CD14-positive monocyte (primary cell): ENCODE measurements around the gene TEX261. TPM values are rescaled to one million over a fixed set of nuclear protein-coding genes. Genes with fewer than 3 reads are reported as not detected.
"Not testable (repeated sequence)": the region's sequence is repeated elsewhere in the genome, so short reads cannot be mapped to it uniquely, and the experiment has no call there.

Experiments used
- DNase-seq, 3 donors: peaks; one replicate each; pipeline ENCODE4 v3.0.0-alpha.2; 2011 to 2022
- H2AFZ ChIP-seq: 2 replicates; pipeline ENCODE4 v1.6.0; 2012; ENCODE audit warnings: mild to moderate bottlenecking, low read depth, low read length, inconsistent platforms; ENCODE audit not compliant: insufficient read depth, poor library complexity, severe bottlenecking
- H3K27ac ChIP-seq, 2 donors: 1 replicate in 1 of 2; 2 replicates in 1 of 2; pipeline ENCODE4 v1.5.1; 2012 to 2013; ENCODE audit warnings: low read length in 2 of 2, control low read depth in 1 of 2, inconsistent platforms in 1 of 2, low read depth in 1 of 2, mild to moderate bottlenecking in 1 of 2
- H3K27me3 ChIP-seq, 2 donors: one replicate each; pipeline versions ENCODE4 v1.6.0 to v1.6.1; 2011 to 2013; ENCODE audit warnings: low read length in 2 of 2; ENCODE audit not compliant: control insufficient read depth in 2 of 2, insufficient read depth in 2 of 2
- H3K36me3 ChIP-seq, 2 donors: replicated peaks in 1 of 2; 1 replicate in 1 of 2; 2 replicates in 1 of 2; pipeline versions ENCODE4 v1.5.1 to v1.6.1; 2012 to 2013; ENCODE audit warnings: low read length in 2 of 2, control low read depth in 1 of 2, inconsistent platforms in 1 of 2, mild to moderate bottlenecking in 1 of 2; ENCODE audit not compliant: insufficient read depth in 2 of 2, control insufficient read depth in 1 of 2
- H3K4me1 ChIP-seq, 2 donors: 1 replicate in 1 of 2; 2 replicates in 1 of 2; pipeline versions ENCODE4 v1.5.1 to v1.6.1; 2012 to 2013; ENCODE audit warnings: low read length in 2 of 2, control low read depth in 1 of 2, inconsistent platforms in 1 of 2, mild to moderate bottlenecking in 1 of 2, moderate library complexity in 1 of 2; ENCODE audit not compliant: insufficient read depth in 2 of 2, control insufficient read depth in 1 of 2
- H3K4me2 ChIP-seq: replicated peaks from 2 replicates; pipeline ENCODE3; 2012; ENCODE audit warnings: low read length, moderate library complexity, mild to moderate bottlenecking; ENCODE audit not compliant: poor library complexity, severe bottlenecking; ENCODE audit errors: extremely low read depth
- H3K4me3 ChIP-seq, 3 experiments: fragments of 200-600 bp in 1 of 3; sonication (generic) in 1 of 3; replicated peaks in 1 of 3; 1 replicate in 2 of 3; 2 replicates in 1 of 3; pipeline ENCODE4 v1.5.1; 2011 to 2013; ENCODE audit warnings: low read length in 3 of 3, mild to moderate bottlenecking in 3 of 3, control low read depth in 2 of 3, low read depth in 2 of 3, inconsistent platforms in 1 of 3, moderate library complexity in 1 of 3
- H3K79me2 ChIP-seq: 2 replicates; pipeline ENCODE4 v1.6.0; 2012; ENCODE audit warnings: mild to moderate bottlenecking, control low read depth, inconsistent platforms, low read length, moderate library complexity; ENCODE audit not compliant: insufficient read depth
- H3K9ac ChIP-seq: 2 replicates; pipeline ENCODE4 v1.6.0; 2017; ENCODE audit warnings: low read length, mild to moderate bottlenecking; ENCODE audit not compliant: insufficient read depth, poor library complexity, severe bottlenecking
- H3K9me3 ChIP-seq, 2 donors: replicated peaks in 1 of 2; 1 replicate in 1 of 2; 2 replicates in 1 of 2; pipeline versions ENCODE4 v1.5.1 to v1.6.1; 2012 to 2013; ENCODE audit warnings: low read length in 2 of 2, control low read depth in 1 of 2; ENCODE audit not compliant: control insufficient read depth in 1 of 2, insufficient read depth in 1 of 2
- H4K20me1 ChIP-seq: 2 replicates; pipeline ENCODE4 v1.6.0; 2012; ENCODE audit warnings: mild to moderate bottlenecking, low read length, control low read depth, moderate library complexity; ENCODE audit not compliant: insufficient read depth
- H3K27ac Mint-ChIP-seq, 7 donors: one replicate each; pipeline ENCODE4 v1.8.0; 2020; ENCODE audit warnings: mild to moderate bottlenecking in 7 of 7, mixed read lengths in 7 of 7, moderate library complexity in 6 of 7, inconsistent platforms in 2 of 7
- H3K27me3 Mint-ChIP-seq, 3 donors: one replicate each; pipeline ENCODE4 v1.8.0; 2021 to 2022; ENCODE audit warnings: low read depth in 3 of 3, mild to moderate bottlenecking in 3 of 3, mixed read lengths in 3 of 3, moderate library complexity in 3 of 3, inconsistent platforms in 1 of 3
- H3K36me3 Mint-ChIP-seq, 2 donors: one replicate each; pipeline ENCODE4 v1.8.0; 2020; ENCODE audit warnings: mixed read lengths in 2 of 2, inconsistent platforms in 1 of 2, mild to moderate bottlenecking in 1 of 2
- H3K4me1 Mint-ChIP-seq: one replicate; pipeline ENCODE4 v1.8.0; 2020; ENCODE audit warnings: mild to moderate bottlenecking, mixed read lengths
- H3K4me3 Mint-ChIP-seq, 2 donors: one replicate each; pipeline ENCODE4 v1.8.0; 2020; ENCODE audit warnings: mild to moderate bottlenecking in 2 of 2, mixed read lengths in 2 of 2, moderate library complexity in 1 of 2
- H3K9me3 Mint-ChIP-seq, 7 donors: one replicate each; pipeline ENCODE4 v1.8.0; 2020 to 2022; ENCODE audit warnings: mixed read lengths in 7 of 7, mild to moderate bottlenecking in 6 of 7, moderate library complexity in 6 of 7, inconsistent platforms in 2 of 7
- CTCF ChIP-seq: fragments of 200-600 bp; IDR thresholded peaks from one replicate; pipeline ENCODE4 v1.8.0; 2022; ENCODE audit warnings: antibody characterized with exemption, mild to moderate bottlenecking
- WGBS: methylation state at CpG from one replicate; pipeline ENCODE4 v1.1.5; 2013; ENCODE audit warnings: missing lambda C conversion rate; ENCODE audit not compliant: insufficient coverage; 5-methylcytosine and 5-hydroxymethylcytosine counted together
- intact Hi-C, 2 donors: fragments of 100-400 bp; cut with micrococcal nuclease; formaldehyde crosslinking; loops; one replicate each; pipeline versions ENCODE4 v1.15.0 to v1.15.1; 2023
- polyA plus RNA-seq, 3 donors: library from polyadenylated mRNA; depleted of rRNA in 1 of 3; unstranded in 2 of 3; stranded (reverse) in 1 of 3; fragments of 300-500 nt in 2 of 3; fragments of >200 nt in 1 of 3; fragmentation: Illumina TruSeq in 2 of 3; gene quantifications; 1 replicate in 2 of 3; 2 replicates in 1 of 3; pipeline ENCODE4 v1.2.3, GENCODE V29; 2012 to 2021

The TEX261 gene
- polyA plus RNA-seq, 3 donors = 20.1 to 32.2 (median 30.6) TPM

- Mint-ChIP-seq H3K4me1 (peaks cover 28% of the 10 kb centered on the region), H3K36me3 (no peaks in the 10 kb centered on the region), H3K4me3 (no peak overlapping the region), H3K27me3 (peaks cover 0 to 2% (median 1%) of the 10 kb centered on the region in 3 donors), H3K9me3 (no peaks in the 10 kb centered on the region), H3K27ac (peak overlapping the region in 2 of 7 donors; percentile 48 to 76)
- Histone ChIP-seq H3K4me1 (peaks cover 23 to 33% of the 10 kb centered on the region in 2 donors), H3K9ac (no peak overlapping the region), H3K9me3 (no peaks in the 10 kb centered on the region), H4K20me1 (no peaks in the 10 kb centered on the region), H3K79me2 (peaks cover 7% of the 10 kb centered on the region), H3K4me2 (no peak overlapping the region), H3K27ac (no peak overlapping the region), H3K27me3 (no peaks in the 10 kb centered on the region), H3K4me3 (no peak overlapping the region), H3K36me3 (no peaks in the 10 kb centered on the region), H2AFZ (peak overlapping the region; percentile 14)
- intact Hi-C loops = no loop called here
- 40% methylated on average over 2 of the region's 2 CpGs for WGBS
- no peak for DNase-seq
- no peak for TF ChIP-seq CTCF
These were observed 4.7 kb upstream of the TEX261 start for GRCh38 chr2:70999362-70999761.

- intact Hi-C loops, H3K9me3 ChIP-seq, H4K20me1 ChIP-seq, H2AFZ ChIP-seq, H3K27ac Mint-ChIP-seq, H3K27ac ChIP-seq, H3K9ac ChIP-seq, H3K4me2 ChIP-seq, H3K27me3 Mint-ChIP-seq, H3K4me3 ChIP-seq, H3K4me3 Mint-ChIP-seq, DNase-seq, H3K9me3 Mint-ChIP-seq, H3K27me3 ChIP-seq, H3K36me3 Mint-ChIP-seq, H3K36me3 ChIP-seq: not testable (repeated sequence)
- H3K4me1 Mint-ChIP-seq = peaks cover 31% of the 10 kb centered on the region
- H3K4me1 ChIP-seq = peaks cover 27 to 38% of the 10 kb centered on the region in 2 donors
- peaks cover 12% of the 10 kb centered on the region for H3K79me2 ChIP-seq
- WGBS = no CpG with 5 or more reads among the region's 4 CpGs
These were observed 4.2 kb upstream of the TEX261 start for GRCh38 chr2:70998885-70999284.
